Hematopoietic multipotent progenitor cell treated with erythropoietin and hydrocortisone succinate and interleukin-3 and kit ligand, for 4 days (in vitro differentiated cells): ENCODE measurements around the gene PHF5A.
"Not testable (repeated sequence)": the region's sequence is repeated elsewhere in the genome, so short reads cannot be mapped to it uniquely, and the experiment has no call there.

Experiments
- DNase-seq: peaks from one replicate; pipeline ENCODE4 v3.0.0-alpha.2; 2015

Gene PHF5A

DNA sequence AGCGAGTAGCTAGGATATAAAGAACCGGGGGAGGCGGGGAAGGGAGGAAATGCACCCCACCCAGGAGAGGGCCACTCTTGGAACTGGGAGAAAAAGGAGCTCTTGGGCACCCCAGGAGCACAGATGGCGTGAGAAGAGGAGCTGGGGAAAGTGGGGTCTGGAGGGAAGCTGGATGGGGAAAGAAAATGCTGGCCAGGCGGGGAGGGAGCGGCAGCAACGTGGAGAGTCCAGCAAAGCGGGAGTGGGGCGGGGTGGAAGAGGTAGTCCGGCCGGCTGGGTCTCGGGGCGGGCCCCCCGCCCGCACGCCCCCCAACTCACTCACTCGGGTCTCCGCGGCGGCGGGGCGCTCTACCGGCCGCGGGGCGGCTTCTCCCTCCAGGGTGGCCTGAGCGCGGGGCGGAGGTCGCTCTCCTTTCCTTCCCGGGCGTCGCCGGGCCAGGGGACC, 22.4 kb downstream of the PHF5A start:
- DNase-seq, result peak; percentile 47

DNA sequence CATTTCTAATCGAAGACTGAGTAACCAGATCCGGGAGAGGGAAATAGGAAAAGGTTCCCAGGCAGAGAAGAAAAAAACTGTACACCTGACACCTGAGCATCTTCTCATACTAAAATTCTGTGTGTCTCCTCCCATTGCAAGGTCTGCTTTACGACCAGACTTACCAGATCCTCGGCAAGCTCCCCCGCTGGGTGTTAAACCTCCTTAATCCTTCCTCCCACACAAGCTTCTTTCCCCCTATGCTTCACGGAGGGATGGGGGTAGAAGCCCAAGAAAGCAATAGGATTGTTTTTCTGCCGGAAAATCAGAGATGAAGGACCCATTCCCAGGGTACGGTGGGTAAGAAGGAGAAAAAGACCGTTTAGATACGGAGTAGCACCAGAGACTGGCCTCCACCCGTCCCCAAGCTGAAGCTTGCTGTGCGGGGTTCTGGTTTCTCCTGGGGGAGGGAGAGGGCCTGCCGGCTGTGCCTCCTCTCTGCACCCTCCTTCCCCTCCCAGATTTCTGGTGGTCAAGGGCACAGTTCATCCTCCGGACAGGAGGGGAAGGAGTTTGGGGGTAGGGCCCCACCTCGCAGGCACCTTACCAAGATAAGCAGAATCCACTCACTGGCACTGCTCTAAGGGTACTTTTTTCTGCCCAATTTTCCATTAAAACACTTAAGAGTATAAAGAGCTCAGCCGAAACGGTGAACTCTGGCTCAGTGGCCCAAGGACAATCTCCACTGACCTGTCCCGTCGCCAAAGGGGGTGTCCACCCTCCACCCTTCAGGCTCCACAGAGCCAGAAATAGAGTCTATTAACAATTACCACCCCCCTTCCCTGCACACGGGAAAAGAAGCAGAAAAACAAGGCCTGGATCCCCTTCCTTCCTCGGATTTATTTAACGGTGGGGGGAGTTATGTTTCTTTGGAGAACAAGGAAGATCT, 23.1 kb downstream of the PHF5A start:
- peak; percentile 44 for DNase-seq

DNA sequence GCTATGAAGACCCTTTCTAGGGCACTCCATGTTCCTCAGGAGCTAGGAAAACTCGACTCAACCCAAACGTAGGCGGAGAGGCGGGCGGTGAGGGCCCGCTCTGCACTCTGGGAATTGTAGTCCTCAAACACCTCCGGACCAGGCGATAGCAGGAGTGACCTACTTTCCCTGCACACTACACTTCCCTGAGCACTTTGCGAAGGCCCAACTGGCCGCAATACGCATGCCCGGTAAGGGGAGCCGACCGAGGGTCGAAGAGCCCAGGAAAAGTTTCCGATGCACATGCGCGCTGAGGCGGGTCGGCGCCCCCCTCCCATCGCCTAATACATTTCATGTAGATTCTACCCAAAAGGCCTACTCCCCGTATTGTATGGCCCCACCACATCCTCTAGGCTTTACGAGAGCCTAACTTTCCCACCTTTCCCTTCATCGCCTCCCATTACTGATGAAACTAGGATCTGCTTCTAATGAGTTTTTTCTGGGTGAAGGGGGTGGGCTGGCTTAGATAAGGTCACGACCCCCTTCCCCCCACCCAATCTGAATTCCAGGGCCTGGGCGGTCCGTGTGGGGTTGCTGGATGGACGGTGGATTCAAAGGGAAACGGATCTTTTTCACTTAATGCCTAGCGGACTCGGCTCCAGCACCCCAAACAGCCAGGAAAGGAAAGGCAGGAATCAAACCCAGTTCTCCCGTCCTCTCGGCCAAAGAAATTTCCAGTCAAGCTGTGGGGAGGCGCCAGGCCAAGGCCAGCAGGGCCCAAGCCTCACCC, 23.9 kb downstream of the PHF5A start:
- peak; percentile 98 for DNase-seq

DNA sequence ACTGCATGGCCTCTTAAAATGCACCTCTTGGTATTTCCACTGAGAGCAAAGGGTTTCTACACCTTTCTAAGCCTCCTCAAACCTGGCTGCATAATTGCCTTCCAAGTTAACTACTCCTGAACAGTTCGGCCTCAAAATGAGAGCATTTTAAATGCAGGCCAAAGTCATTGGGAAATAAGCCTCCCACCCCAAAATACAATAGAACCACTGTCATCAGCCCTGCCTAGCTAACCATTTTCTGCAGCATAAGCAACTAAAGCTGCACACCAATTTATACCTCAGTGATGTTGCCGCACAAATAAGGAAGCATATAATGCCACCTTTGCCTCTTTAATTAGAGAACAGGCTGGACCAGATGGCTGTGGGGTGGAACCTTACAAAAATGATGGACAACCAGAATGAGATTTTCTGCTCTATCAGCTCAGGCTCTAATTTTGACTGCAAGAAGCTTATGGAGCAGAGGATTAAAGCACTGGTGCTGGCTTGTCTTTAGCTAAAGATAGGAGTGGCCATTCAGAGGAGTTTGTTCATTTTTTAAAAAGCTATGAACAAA, 26.2 kb downstream of the PHF5A start:
- no peak for DNase-seq

DNA sequence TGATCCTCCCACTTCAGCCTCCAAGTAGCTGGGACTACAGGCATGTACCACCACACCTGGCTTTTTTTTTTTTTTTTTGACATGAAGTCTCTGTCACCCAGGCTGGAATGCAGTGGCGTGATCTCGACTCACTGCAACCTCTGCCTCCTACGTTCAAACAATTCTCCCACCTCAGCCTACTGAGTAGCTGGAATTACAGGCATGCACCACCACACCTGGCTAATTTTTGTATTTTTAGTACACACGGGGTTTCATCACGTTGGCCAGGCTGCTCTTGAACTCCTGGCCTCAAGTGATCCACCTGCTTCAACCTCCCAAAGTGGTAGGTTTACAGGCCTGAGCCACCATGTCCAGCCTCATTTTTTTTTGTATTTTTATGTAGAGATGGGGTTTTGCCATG, 28.0 kb downstream of the PHF5A start:
- not testable (repeated sequence) for DNase-seq

DNA sequence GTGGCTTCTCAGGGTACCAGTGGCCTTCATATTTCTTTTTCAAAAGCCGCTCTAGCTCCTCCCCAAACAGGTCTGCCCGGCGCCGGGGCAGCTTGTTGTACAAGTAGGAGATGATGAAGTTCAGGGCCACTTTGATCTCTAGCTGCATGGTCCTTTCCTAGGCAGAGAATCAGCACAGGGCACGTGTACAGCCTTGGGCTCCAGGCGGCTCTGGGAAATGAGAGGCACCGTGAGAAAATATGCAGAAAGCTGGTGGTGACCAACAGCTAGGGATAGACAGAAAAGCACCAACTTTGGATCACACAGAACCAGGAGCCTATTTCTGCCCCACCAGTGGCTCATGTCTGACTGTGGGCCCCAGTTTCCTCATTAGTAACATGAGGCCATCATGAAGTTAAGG, 31.3 kb downstream of the PHF5A start:
- no peak for DNase-seq

DNA sequence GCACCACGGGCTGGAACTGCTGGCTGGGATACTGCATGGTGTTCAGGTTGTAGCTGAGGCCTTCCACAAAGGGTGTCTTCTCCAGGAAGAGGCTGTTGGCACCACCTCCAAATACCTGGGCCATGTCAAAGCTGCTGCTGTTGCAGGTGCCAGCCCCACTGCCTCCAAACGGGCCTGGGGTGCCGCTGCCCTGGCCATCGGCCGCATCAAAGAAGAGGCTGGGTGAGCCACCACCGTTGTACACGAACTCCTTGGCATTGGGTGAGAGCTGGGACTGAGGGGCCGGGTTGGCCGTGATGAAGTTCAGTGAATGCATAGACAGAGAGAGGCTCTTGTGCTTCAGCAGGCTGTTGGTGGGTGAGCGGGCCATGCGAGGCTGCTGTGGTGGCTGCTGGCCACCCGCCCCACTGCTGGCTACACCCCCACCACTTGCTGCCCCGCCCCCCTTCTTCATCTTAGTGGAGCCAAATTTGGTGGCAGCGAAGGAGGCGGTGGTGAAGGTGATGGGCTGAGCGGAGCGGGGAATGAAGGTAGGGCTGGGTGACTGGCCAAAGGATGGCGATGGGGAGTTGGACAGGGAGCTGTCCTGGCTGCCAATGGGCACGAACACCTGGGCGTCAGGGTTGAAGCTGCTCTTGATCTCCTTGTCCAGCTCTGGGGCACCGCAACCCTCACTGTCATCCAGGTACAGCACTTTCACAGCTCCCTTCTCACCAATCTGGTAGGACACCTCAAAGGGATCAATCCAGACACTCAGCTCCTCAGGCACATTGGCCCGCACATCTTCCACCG, 32.0 kb downstream of the PHF5A start:
- DNase-seq, result no peak

DNA sequence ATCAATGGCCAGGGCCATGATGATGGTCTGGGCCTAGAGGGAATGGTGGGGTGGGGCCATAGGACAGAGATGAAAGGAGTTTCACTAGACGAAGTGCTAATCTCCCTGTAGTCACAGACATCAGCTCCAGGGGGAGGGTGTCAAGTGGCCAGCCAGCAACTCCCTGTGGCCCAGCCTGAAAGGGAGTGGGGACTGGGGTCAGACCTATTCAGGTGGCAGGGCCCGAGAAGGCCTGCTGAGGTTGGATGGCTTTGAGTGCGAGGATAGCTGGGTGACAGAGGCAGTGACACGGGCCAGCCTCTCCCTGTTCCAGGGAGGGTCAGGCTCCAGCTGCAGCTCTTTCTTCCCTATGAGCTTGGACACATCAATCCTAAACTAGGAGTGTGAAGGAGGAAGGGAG, 32.9 kb downstream of the PHF5A start:
- DNase-seq, result no peak

DNA sequence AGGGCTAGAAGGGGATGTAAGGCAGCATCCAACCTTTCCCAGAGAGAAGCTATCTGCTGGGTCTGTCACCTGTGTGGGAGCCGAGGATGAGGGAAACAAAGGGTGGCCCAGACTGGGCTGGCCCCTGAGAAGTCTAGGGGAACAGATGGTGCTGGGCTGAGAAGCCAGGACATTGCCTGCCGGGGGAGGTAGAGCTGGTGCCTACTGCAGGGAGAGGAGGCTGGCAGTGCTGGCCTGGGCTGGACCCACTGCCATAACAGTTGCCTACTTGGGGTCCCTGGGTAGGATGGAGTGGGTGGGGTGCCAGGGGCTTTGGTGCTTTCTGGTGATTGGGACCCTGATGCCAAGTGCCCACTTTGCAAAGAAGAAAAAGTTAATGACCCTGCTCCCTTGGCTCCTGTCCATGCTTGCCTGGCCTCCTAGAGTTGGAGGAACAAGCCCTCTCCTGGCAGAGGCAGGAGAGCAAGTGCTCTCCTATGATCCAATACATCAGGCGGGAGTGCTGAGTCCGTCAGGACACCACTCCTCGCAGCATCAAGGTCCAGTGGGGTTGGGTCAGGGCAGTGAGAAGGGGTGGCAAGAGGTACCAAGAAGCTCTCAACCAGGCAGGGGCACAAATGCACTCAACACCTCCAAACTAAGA, 34.0 kb downstream of the PHF5A start:
- DNase-seq, result not testable (repeated sequence)

DNA sequence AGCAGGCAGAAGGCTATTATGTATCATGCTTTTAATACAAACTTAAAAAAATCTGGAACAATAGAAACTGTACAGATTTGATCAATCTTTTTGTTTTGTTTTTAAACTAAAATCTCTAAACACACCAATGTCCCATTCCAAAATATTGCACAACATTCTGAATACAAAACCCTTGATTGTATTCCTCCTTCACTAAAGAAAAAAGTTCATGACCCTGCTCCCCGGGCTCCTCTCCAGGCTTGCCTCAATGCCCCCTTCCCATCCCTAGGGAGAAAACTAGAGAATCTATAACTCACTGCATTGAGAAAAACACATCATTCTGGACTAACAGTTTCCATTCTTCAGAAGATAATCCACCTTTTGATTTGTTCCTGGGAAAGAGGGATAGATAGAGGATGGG, 35.0 kb downstream of the PHF5A start:
- not testable (repeated sequence) for DNase-seq

DNA sequence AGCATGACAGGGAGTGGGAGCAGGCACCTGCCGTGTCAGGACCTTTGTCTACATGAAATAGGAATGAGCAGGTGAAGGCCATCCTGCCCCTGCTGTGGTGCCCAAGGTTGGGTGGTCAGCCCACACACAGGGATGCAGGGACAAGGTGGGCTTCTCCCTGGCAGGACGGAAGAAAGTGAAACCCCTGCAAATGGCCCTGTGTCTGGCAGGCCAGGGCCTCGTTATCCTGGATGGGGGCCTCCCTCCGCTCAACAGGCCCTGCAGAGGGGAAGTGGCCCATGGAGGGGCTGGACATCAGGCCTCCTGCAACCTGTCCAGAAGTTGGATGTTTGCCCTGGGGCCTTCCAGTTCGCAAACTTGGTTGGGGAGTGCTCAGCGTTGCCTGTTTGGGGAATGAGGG, 36.8 kb downstream of the PHF5A start:
- DNase-seq, result no peak

DNA sequence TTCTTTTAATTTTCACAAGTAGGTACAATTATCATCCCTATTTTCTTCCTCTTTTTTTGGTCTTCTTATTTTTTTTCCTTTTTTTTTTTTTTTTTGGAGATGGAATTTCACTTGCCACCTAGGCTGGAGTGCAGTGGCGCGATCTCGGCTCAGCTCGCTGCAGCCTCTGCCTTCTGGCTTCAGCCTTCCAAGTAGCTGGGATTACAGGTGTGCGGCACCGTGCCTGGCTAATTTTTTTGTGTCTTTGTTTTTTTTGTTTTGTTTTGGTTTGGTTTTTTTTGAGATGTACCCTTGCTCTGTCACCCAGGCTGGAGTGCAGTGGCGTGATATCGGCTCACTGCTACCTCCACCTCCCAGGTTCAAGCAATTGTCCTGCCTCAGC, 38.5 kb downstream of the PHF5A start:
- DNase-seq, result no peak

DNA sequence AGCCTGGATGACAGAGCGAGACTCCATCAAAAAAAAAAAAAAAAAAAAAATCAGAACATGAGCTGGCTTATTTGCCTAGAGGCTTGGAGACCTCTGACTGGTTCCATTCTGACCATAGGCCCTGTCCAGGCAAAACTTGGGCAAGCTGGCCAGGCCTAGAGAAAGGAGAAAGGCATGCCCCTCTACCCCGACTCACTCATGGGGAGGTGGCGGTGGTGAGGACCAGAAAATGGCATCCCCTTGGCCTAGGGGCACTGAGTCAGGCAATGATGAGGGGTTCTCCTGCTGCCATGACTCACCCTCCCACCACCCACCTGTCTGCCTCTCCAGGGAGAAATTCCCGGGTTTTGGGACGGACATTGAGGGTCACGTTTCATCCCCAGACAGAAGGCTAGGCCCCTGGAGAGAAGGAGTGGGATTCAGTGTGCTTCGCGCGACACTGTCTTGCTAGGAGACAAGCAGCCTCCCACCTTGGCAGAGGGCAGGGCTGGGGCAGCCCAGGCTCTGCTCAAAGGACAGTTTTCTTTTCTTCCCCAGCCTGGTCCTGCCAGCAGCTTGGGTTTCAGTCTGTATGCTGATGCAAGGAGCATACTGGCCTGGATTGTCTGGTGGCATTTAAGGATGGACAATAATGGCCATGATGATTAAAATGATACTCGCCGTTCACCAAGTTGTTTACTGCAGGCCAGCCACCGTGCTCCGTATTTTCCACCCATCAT, 39.1 kb downstream of the PHF5A start:
- DNase-seq, result no peak

DNA sequence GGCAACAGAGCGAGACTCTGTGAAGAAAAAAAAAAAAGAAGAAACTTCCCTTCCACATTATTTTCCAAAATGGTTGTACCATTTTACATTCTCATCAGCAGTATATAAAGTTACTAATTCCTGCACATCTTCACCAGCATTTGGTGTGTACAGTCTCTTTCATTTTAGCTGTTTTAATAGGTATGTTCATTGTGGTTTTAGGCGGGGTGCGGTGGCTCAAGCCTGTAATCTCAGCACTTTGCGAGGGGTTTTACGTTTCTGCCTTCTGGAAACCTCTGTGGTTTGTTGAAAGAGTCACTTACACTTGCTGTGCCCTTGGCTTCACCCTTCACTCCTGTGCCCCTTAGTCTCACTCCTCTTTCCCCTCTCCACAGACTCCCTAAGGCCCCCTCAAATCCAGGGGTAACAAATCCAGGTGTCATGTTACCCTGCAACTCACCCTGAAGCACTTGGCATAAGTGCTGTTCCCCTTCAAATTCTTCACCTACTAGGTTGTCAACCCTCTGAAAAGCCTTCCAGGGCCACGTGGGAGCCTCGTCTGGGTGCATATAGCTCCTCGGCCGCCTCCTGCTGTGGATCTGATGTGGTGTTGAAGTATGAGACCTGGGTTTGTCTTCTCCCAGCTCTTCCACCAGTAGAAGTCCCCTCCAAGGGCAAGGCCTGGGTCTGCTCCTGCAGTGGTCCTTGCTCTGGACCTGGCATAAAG, 42.7 kb downstream of the PHF5A start:
- DNase-seq, result peak; percentile 30

DNA sequence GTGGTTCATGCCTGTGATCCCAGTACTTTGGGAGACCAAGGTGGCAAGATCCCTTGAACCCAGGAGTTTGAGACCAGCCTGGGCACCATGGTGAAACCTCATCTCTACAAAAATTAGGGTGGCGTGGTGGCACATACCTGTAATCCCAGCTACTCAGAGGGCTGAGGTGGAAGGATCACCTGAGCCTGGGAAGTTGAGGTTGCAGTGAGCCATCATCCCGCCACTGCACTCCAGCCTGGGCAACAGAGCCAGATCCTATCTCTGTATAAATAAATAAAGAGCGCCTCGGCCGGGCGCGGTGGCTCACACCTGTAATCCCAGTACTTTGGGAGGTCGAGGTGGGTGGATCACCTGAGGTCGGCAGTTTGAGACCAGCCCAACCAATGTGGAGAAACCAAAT, 49.8 kb downstream of the PHF5A start:
- no peak for DNase-seq

DNA sequence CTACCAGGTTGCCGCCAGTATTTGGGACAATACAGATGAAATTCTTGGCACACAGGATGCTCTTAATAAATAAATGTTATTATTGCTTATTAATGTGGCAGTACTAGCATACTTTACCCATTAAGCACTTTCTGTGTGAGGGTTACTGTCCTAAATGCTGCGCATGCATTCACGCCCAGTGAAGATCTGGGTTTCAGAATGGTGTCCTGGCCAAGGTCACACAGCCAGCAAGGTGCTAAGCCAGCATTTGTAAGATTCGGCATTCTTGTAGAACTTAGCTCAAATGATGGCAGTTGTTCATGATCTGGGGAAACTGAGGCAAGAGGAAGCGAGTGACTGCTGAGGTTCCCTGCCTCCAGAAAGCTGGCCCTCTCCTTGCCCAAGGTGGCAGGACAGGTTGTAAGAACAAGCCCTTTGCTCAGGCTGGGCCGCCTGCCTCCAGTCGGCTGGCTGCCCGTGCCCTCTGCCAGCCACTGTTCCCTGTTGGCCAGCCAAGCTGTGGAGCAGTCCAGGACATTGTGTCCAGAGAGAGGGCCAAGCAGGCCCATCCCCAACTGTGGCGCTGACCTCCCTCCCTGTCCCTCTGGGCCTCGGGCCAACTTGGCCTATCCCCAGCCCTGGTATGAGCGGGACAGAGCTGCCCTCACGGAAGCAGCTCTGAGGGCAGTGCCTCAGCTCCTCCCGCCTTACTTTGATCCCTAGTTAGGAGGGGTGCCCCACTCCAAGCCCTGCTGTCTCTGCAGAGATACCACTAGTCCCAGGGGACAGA, 50.7 kb downstream of the PHF5A start:
- DNase-seq, result no peak

DNA sequence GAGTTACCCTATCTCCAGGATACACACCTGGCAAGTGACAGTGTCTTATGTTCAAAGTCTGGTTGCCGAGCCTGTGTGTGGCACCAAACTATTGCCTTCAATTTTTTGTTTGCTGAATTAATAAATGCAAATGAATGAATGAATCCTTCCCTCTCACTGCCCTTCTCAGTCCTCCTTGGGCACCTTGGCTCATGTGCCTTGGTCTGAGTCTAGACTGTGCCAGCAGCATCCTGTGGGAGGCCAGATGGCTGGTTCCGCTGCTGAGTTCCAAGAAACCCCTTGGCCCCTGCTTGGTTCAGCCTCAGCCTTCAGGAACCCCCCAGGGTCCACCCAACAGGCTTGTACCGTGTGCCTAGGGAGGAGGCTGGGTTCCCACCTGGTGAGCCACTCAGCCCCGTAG, 52.9 kb downstream of the PHF5A start:
- no peak for DNase-seq

DNA sequence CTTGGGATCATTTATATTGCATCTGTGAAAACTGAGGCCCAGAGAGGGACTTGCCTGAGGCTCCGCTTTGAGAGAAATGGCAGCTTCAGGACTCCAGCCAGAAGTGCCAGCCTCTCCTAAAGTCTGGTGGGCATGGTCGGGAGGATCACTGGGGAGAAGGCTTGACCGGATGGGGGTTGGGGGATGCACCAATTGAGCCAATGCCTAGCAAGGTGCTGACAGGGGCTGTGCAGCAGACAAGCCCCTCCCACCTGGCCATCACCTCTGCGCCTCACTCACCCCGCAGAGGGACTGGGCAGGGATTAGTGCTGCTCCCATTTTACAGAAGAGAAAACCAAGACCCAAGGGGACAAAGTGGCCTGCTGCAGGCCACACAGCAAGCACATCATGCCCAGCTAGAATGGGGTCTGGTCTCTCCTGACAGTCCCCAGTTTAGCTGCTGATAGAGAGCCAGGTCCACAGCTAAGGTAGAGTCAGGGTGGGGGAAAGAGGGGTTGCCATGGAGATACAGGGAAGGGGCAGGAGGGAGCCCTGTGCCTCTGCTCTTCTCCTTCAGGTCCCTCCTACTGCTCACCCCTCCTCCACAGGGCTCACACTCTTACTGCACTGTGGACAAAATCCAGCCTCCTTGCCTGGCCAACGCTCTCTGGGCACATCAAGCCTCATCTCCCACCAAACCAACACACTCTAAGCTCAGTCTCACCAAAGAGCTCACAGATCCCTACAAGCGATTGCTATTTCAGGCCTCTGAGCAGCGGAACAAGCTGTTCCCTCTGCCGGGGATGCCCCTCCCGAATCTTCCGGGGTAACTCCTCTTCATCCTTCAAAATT, 57.3 kb downstream of the PHF5A start:
- DNase-seq, result peak; percentile 20

DNA sequence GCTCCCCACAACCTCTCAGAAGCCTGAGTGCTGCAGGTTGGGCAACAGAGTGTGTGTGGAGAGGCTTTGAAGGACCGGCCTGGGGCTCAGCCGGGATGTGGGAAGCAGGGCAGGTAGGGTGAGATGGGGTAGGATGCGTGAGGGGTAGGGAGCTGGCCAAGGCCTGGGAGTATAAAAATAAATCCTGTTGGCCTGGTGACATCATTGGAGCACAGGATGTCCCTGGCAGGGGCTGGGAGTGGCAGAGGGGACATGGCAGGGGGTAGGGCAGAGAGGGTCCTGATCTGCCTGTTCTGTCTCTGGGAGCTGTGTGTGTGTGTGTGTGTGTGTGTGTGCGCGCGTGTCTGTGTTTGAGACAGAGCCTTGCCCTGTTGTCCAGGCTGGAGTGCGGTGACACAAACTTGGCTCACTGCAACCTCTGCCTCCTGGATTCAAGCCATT, 58.2 kb downstream of the PHF5A start:
- DNase-seq, result no peak
